Mesendoderm (in vitro differentiated cells): ENCODE measurements around the gene CHST11.

ENCODE experiments used
- DNase-seq: peaks from one replicate; pipeline ENCODE4 v3.0.0; 2013
- H2AK5ac ChIP-seq: 2 replicates; pipeline ENCODE4 v1.6.1; 2013; ENCODE audit warnings: low read length, inconsistent platforms
- H2BK120ac ChIP-seq: 2 replicates; pipeline ENCODE4 v1.6.1; 2013; ENCODE audit warnings: low read depth, mild to moderate bottlenecking, low read length, moderate library complexity, mixed read lengths
- H2BK15ac ChIP-seq: replicated peaks from 2 replicates; pipeline ENCODE4 v1.6.1; 2013; ENCODE audit warnings: low read depth, mild to moderate bottlenecking, moderate library complexity
- H2BK5ac ChIP-seq: 2 replicates; pipeline ENCODE4 v1.6.1; 2013; ENCODE audit warnings: low read length, inconsistent platforms
- H3K18ac ChIP-seq: 2 replicates; pipeline ENCODE4 v1.6.1; 2013; ENCODE audit warnings: mild to moderate bottlenecking, low read length, mixed read lengths
- H3K23ac ChIP-seq: one replicate; pipeline ENCODE4 v1.6.1; 2013; ENCODE audit warnings: low read length
- H3K27ac ChIP-seq: 2 replicates; pipeline ENCODE4 v1.5.1; 2013; ENCODE audit warnings: low read depth, mild to moderate bottlenecking, inconsistent platforms, low read length, moderate library complexity
- H3K27me3 ChIP-seq: 2 replicates; pipeline ENCODE4 v1.6.1; 2013; ENCODE audit warnings: low read length, control low read depth, mild to moderate bottlenecking, inconsistent platforms; ENCODE audit not compliant: insufficient read depth, poor library complexity
- H3K36me3 ChIP-seq: 2 replicates; pipeline ENCODE4 v1.6.1; 2013; ENCODE audit warnings: low read length, inconsistent platforms; ENCODE audit not compliant: control insufficient read depth, insufficient read depth
- H3K4ac ChIP-seq: one replicate; pipeline ENCODE4 v1.6.1; 2013; ENCODE audit warnings: low read depth, mild to moderate bottlenecking, low read length, moderate library complexity
- H3K4me1 ChIP-seq: 2 replicates; pipeline ENCODE4 v1.6.1; 2013; ENCODE audit warnings: low read depth, low read length, inconsistent platforms; ENCODE audit not compliant: control insufficient read depth
- H3K4me2 ChIP-seq: 2 replicates; pipeline ENCODE4 v1.6.1; 2013; ENCODE audit warnings: low read length
- H3K4me3 ChIP-seq: 2 replicates; pipeline ENCODE4 v1.5.1; 2013; ENCODE audit warnings: mild to moderate bottlenecking, low read length
- H3K56ac ChIP-seq: one replicate; pipeline ENCODE4 v1.6.1; 2013; ENCODE audit warnings: low read length
- H3K79me1 ChIP-seq: 2 replicates; pipeline ENCODE4 v1.6.1; 2013; ENCODE audit warnings: low read length, inconsistent platforms
- H3K79me2 ChIP-seq: 2 replicates; pipeline ENCODE4 v1.6.1; 2013; ENCODE audit warnings: mild to moderate bottlenecking, low read length; ENCODE audit not compliant: control insufficient read depth, insufficient read depth
- H3K9ac ChIP-seq: 2 replicates; pipeline ENCODE4 v1.6.1; 2013; ENCODE audit warnings: low read length, inconsistent platforms
- H4K5ac ChIP-seq: one replicate; pipeline ENCODE4 v1.6.1; 2013; ENCODE audit warnings: low read length
- H4K8ac ChIP-seq: one replicate; pipeline ENCODE4 v1.6.1; 2013; ENCODE audit warnings: low read depth, mild to moderate bottlenecking, control low read depth, low read length, moderate library complexity
- WGBS: extraction: QIAGEN DNeasy Blood & Tissue Kit; methylation state at CpG from one replicate; pipeline ENCODE4 v1.1.7; 2013; ENCODE audit warnings: low lambda C conversion rate, missing lambda C conversion rate; ENCODE audit not compliant: insufficient coverage; ENCODE audit errors: extremely low coverage; 5-methylcytosine and 5-hydroxymethylcytosine counted together

Gene CHST11

GRCh38 chr12:104480012-104480411 lies 23.3 kb downstream of the CHST11 start:
- Histone ChIP-seq H4K8ac (no peak overlapping the region), H2BK5ac (no peak overlapping the region), H4K5ac (no peak overlapping the region), H3K18ac (no peak overlapping the region), H3K79me2 (no peaks in the 10 kb centered on the region), H3K4me2 (no peak overlapping the region), H3K4ac (no peak overlapping the region), H3K4me1 (no peaks in the 10 kb centered on the region), H2BK120ac (no peak overlapping the region), H2AK5ac (no peak overlapping the region), H3K4me3 (no peak overlapping the region), H3K23ac (no peak overlapping the region), H3K27me3 (no peaks in the 10 kb centered on the region), H3K56ac (no peak overlapping the region), H3K79me1 (peaks cover 3% of the 10 kb centered on the region), H2BK15ac (no peak overlapping the region), H3K36me3 (no peaks in the 10 kb centered on the region), H3K27ac (no peak overlapping the region), H3K9ac (no peak overlapping the region)
- no peak for DNase-seq
- WGBS: no CpG with 5 or more reads among the region's 3 CpGs

GRCh38 chr12:104480826-104481440 lies 24.2 kb downstream of the CHST11 start:
- Histone ChIP-seq H3K4me1 (no peaks in the 10 kb centered on the region), H4K5ac (no peak overlapping the region), H3K4me2 (no peak overlapping the region), H2BK120ac (no peak overlapping the region), H3K56ac (no peak overlapping the region), H3K79me2 (no peaks in the 10 kb centered on the region), H3K36me3 (no peaks in the 10 kb centered on the region), H3K4me3 (no peak overlapping the region), H3K79me1 (peaks cover 3% of the 10 kb centered on the region), H3K27ac (no peak overlapping the region), H2AK5ac (no peak overlapping the region), H3K18ac (no peak overlapping the region), H4K8ac (no peak overlapping the region), H3K4ac (no peak overlapping the region), H3K27me3 (no peaks in the 10 kb centered on the region), H2BK15ac (no peak overlapping the region), H3K9ac (no peak overlapping the region), H3K23ac (no peak overlapping the region), H2BK5ac (no peak overlapping the region)
- no peak for DNase-seq
- no CpG with 5 or more reads among the region's 11 CpGs for WGBS

- no peak overlapping the region for H2BK15ac ChIP-seq
- H3K4me3 ChIP-seq: no peak overlapping the region
- DNase-seq: no peak
- H3K27me3 ChIP-seq: no peaks in the 10 kb centered on the region
- H3K18ac ChIP-seq: no peak overlapping the region
- WGBS: no CpG with 5 or more reads among the region's 4 CpGs
- no peak overlapping the region for H4K8ac ChIP-seq
- H3K23ac ChIP-seq: no peak overlapping the region
- H2BK5ac ChIP-seq: no peak overlapping the region
- no peaks in the 10 kb centered on the region for H3K4me1 ChIP-seq
- H3K56ac ChIP-seq: no peak overlapping the region
- H3K79me2 ChIP-seq: no peaks in the 10 kb centered on the region
- H3K79me1 ChIP-seq: peaks cover 3% of the 10 kb centered on the region
- no peak overlapping the region for H3K4ac ChIP-seq
- no peak overlapping the region for H3K4me2 ChIP-seq
- no peak overlapping the region for H4K5ac ChIP-seq
- H3K36me3 ChIP-seq: no peaks in the 10 kb centered on the region
- H2BK120ac ChIP-seq: no peak overlapping the region
- no peak overlapping the region for H2AK5ac ChIP-seq
- no peak overlapping the region for H3K27ac ChIP-seq
- no peak overlapping the region for H3K9ac ChIP-seq
Observed at GRCh38 chr12:104482113-104482512, 25.4 kb downstream of the CHST11 start.

- Histone ChIP-seq H2BK120ac (no peak overlapping the region), H3K4me2 (no peak overlapping the region), H3K23ac (no peak overlapping the region), H3K79me2 (no peaks in the 10 kb centered on the region), H3K27ac (no peak overlapping the region), H2BK15ac (no peak overlapping the region), H2BK5ac (no peak overlapping the region), H4K8ac (no peak overlapping the region), H3K4me3 (no peak overlapping the region), H3K56ac (no peak overlapping the region), H2AK5ac (no peak overlapping the region), H3K9ac (no peak overlapping the region), H3K4me1 (no peaks in the 10 kb centered on the region), H3K79me1 (peaks cover 3% of the 10 kb centered on the region), H3K4ac (no peak overlapping the region), H3K18ac (no peak overlapping the region), H3K36me3 (no peaks in the 10 kb centered on the region), H3K27me3 (no peaks in the 10 kb centered on the region), H4K5ac (no peak overlapping the region)
- no CpG with 5 or more reads among the region's 4 CpGs for WGBS
- no peak for DNase-seq
Observed at GRCh38 chr12:104482748-104483147, 26.0 kb downstream of the CHST11 start.

- H3K18ac ChIP-seq: no peak overlapping the region
- no CpG with 5 or more reads among the region's 2 CpGs for WGBS
- H3K4me3 ChIP-seq: no peak overlapping the region
Observed at GRCh38 chr12:104484079-104484478, 27.3 kb downstream of the CHST11 start.

More at GRCh38 chr12:104484079-104484478, 27.3 kb downstream of the CHST11 start:
- no peak overlapping the region for H2BK120ac ChIP-seq
- no peak overlapping the region for H4K8ac ChIP-seq
- no peak overlapping the region for H4K5ac ChIP-seq
- no peak overlapping the region for H3K23ac ChIP-seq
- no peak overlapping the region for H3K27ac ChIP-seq
- no peaks in the 10 kb centered on the region for H3K79me2 ChIP-seq
- no peak overlapping the region for H2AK5ac ChIP-seq
- H3K4ac ChIP-seq: no peak overlapping the region
- no peak overlapping the region for H2BK15ac ChIP-seq
- no peak overlapping the region for H2BK5ac ChIP-seq
- peaks cover 3% of the 10 kb centered on the region for H3K79me1 ChIP-seq
- no peaks in the 10 kb centered on the region for H3K27me3 ChIP-seq
- H3K36me3 ChIP-seq: no peaks in the 10 kb centered on the region
- no peak overlapping the region for H3K9ac ChIP-seq
- no peak for DNase-seq
- no peak overlapping the region for H3K56ac ChIP-seq
- H3K4me2 ChIP-seq: no peak overlapping the region
- H3K4me1 ChIP-seq: no peaks in the 10 kb centered on the region
